Measurements from ENCODE around the gene CTNND2.
A peak's percentile ranks its signal among the peaks of the same experiment; 100 is the strongest.
"Not testable (repeated sequence)": the region's sequence is repeated elsewhere in the genome, so short reads cannot be mapped to it uniquely, and the experiment has no call there.

Gene CTNND2

DNA sequence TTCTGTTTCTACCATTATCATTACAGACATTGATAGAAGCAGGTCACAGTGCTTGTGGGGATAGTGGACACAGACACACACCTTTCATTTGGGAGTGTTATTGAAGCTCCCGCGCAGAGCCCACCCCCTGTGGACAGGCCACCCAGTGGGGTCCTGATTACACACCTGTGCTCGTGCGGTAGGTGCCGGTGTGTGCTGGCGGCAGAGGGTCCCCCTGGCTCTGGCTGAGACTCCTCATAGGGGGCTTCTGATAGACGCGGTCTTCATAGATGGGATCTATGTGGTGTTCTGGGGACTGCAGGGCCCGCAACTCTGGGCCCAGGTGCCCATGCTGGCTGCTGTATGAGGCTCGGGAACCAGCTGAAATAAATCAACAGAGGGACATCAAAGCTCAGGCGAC lies 539.7 kb downstream of the CTNND2 start:
- intact Hi-C loops (cut with DNase I): no loop called here
- DNase-seq: peak in 1 of 10 donors; percentile 58

DNA sequence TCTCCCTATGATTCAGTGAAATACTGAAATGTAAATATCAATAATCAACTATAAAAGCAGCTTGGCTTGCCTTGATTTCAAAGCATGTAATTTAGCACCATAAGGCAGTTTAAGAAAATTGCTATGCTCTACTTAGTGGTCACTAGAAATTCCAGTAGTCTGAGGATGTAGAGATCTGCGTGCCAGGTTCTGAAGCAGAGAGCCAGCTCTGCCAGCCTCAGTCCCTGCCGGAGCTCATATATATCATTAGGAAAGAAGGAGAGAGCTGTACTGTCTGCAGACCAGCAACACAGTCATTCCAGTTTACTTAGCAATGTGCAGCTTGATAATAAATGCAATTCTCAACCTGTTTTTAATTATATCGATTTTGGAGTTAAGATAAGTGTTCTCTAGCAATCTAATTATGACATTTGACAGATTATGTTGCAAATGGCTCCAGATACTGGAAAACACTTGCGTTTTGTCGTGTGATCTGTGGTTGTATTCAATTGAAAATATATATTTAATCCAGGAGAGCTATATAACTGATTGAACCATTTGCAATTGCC lies 540.5 kb downstream of the CTNND2 start:
- DNase-seq: no peak
- intact Hi-C loops (cut with DNase I): no loop called here

DNA sequence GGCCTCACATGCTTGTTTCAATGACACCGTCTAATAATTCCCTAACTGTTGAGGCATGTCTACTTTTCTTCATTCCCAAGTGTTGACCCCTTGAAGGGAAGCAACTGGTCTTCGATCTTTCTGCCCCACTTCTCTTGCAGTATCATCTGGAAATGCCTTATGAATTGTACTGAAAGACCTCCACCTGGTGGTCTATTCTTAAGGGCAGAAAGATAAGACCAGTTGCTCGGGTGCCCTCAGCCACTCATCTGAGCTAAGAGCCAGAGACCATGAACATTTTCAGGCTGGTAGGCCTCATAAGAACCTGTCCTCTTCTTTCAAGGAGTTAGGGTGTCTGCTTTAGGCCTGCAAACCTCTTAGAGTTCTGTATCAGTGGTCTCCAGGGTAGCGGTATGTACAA lies 542.5 kb downstream of the CTNND2 start:
- no peak for DNase-seq

DNA sequence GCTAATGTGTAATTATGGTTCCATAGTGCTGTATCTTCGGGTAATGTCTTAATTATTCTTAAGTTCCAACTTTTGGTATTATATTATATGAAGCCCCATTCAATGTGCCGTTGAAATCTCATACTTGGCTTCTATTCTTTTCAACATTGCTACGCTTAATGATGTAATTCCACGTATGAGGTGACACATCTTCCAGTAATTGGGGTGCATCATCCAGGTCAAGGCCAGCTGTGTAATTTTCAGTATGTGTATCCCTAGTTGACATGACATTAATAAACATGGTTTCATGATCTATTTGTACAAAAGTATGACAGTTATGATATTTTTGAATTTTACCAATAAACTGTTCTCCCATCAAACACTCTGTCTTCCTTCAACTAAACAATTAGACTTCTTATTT lies 546.3 kb downstream of the CTNND2 start:
- intact Hi-C loops (cut with DNase I): no loop called here

More for the DNA sequence above, 542.5 kb downstream of the CTNND2 start:
- intact Hi-C loops (cut with DNase I): no loop called here

DNA sequence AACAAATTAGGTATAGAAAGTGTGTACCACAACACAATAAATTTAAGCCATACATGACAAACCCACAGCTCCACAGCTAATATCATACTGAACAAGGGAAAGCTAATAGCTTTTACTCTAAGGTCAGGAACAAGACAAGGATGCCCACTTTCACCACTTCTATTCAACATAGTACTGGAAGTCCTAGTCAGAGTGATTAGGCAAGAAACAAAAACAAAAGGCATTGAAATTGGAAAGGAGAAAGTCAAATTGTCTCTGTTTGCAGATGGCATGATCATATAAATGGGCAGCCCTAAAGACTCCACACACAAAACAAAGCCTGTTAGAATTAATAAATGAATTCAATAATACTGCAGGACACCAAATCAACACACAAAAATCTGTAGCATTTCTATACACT lies 548.8 kb downstream of the CTNND2 start:
- intact Hi-C loops (cut with DNase I): no loop called here
- no peak for DNase-seq

More for the DNA sequence above, 546.3 kb downstream of the CTNND2 start:
- no peak for DNase-seq

DNA sequence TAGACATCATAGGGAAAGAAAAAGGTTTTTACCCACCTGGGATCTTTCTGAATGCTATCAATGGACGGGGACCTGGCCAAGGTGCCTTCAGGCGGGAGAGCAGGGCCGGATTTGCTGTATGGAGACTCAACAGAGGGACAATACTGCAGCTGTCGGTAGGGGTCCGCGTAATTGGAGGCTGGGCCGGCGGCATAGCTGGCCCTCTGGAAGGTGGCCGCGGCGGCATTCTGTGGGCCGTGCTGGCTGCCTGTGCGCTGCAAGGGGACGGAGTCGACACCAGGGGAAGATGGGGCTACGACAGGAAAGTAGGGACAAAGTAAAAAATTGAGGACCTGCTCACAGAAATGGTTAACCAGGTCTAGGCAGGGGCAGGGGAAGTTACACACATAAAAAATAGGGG lies 557.9 kb downstream of the CTNND2 start:
- DNase-seq: peak in 1 of 10 donors; percentile 74
- intact Hi-C loops (cut with DNase I): no loop called here

DNA sequence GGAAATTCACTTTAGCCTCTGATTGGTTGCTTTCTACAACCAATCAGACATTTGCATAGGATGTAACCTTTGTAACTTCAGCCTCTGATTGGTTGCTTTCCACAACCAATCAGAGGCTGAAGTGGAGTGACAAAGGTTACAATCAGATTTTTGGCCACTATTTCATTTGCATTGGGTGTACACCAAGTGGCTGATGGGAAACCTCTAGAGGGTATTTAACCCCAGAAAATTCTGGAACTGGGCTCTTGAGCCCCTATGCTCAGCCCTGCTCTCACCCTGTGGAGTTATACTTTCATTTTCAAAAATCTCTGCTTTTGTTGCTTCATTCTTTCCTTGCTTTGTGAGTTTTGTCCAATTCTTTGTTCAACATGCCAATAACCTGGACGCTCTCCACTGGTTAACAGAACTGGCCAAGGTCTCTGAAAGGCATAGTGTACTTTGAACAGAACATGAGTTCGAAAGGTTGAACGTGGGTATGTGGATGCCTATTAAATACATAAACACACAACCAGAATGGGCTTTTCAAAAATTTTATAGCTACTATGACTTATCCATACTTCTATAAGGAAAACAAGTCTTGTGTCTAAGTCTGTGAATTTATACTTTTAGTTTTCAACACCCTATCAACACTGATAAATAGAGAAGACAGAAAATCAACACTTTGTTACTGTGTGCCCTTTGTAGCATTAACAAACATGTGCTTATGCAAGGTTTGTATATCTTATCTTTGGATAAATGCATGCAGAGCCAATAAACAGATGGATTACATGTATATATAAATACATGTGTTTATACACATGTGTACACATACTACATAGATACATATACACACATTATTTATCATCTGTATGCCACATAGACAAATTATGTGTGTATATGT lies 568.1 kb downstream of the CTNND2 start:
- intact Hi-C loops (cut with DNase I): no loop called here
- DNase-seq: no peak

DNA sequence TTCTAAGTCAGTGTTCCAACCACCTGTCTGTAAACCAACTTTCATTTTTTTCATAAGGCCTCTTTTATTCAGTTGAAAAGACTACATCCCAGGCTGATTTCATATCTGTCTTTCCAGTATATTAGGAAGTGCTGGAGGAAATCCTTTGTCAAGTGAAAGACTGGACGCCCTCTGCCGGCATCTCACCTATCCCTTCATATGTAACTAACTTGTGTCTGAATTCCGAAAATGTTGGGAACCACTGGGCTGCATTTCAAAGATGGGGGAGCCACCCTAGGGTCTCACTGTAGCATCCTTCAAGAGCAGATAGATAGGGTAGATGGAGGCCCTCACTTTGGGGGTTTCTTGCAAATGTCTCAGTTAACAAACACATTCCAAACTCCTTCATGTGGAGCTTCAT lies 569.8 kb downstream of the CTNND2 start:
- DNase-seq: no peak

DNA sequence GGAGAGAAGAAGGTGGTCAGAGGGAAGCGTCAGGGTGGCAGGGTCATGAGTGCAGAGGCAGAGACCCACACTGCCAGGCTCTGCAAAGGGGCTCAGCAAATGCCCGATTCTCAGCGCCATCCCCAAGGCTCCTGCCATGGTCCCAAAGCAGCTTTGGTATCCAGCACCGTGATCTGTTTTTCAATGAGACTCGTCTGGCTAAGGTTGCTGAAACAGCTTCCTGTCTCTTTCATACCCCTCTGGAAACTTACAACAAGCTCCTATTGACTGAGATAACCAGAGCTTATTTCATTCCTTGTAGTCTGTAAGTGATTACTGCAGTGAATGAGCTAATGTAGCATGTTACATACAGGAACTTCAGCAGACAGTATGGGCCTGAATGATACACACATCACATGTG lies 574.6 kb downstream of the CTNND2 start:
- intact Hi-C loops (cut with DNase I): no loop called here
- no peak for DNase-seq

More for the DNA sequence above, 569.8 kb downstream of the CTNND2 start:
- intact Hi-C loops (cut with DNase I): no loop called here

DNA sequence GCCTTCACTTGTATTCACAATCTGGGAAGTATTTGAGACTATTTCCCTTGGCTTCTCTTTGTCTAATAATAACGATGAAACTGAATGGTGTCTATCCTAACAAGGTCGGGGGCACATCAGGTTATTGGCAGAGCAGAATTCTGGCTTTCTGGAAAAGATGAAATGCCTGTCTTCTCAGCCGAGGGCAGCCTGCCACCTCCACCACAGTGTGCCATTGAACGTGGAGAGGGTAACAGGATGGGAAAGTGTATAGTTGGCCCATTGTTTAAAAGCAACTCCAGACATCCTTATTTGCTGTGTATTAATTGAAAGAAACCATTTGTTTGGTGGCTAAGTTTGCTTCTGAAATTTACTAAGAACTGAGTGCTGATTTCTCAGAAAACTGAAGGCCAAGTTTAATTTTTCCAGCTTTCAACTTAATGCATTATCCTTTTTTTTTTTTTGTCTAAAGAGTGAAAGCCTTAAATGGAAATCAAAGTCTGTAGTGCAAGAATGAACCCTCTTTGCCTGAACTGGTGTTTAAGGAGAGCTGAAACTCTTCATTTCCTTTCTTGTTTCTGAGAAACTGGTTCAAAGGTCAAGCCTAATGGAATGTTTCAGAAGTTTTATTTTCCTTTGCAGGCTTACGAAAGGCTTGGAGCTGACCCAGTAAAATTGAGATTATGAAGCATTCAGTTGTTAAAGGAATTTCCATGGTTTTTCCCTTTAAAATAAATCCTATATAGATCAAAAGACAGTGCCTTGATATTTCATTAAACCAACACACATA lies 579.5 kb downstream of the CTNND2 start:
- intact Hi-C loops (cut with DNase I): no loop called here
- DNase-seq: peak in 4 of 10 donors; percentile 28 to 89 (median 66)

DNA sequence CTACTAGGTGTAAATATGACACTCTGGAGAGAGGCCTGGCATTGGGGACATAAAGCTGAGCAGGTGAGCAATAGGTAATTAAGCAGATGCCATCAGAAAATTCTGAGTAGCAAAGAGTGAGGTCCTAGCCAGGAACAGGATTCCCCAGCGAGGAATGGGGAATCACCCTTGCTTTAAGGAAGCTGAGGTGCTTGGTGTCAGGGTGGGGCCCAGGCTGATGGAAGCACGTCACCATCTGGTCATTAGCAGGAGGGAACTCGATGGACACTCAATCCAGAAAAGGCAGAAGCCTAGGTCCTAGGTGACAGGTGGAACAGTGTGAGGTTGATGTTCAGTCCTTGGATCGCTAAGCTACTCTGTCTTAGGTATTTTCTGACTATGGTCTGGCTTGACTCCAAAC lies 580.5 kb downstream of the CTNND2 start:
- DNase-seq: no peak
- intact Hi-C loops (cut with DNase I): no loop called here

DNA sequence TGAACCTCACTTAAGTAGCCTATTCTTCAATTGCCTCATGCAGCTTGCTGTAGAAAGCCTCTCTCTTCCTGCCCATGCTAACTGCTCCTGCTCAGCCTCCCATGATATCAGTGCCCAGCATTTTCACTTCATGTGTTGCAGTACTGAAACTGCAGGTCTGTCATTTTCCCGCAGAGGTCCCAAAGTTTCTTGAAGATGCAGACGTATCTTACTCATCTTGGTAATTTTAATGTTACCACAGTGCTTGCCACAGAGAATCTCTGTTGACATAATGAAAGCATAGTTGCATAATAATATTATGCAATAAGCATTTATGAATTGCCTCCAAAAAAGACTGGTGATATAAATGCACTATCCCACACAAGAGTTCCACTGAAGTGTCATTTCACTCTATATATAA lies 582.1 kb downstream of the CTNND2 start:
- intact Hi-C loops (cut with DNase I): no loop called here
- no peak for DNase-seq

DNA sequence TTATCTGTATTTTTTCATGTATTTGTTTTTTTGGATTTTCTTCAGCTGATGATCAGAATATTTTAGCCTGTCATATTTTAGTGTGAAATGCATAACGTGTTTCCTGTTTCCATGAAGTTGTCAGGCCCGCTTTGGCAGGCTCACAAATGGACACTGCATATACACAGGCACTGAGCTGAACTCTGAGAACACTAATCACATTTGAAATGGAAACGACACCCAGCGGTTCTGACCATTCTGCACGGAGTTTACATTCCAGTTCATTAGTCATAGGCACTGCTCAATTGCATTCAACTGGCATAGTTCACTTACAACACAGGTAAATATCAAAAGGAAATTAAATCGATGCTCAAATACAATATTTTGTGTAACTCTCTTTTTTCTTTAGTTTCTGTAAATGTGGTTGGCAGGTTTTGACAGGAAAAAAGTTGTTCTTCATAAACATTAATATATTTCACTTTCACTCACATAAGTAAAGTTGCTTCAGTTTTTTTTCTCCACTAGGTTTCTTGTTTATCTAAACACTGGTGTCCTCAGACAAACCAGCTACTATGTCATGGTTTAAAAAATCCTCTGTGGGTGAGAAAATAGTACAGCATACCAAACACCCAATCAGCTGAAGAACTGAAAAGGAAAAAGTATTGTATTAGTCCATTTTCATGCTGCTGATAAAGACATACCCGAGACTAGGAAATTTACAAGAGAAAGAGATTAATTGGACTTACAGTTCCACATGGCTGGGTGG lies 584.2 kb downstream of the CTNND2 start:
- intact Hi-C loops (cut with DNase I): no loop called here
- no peak for DNase-seq

DNA sequence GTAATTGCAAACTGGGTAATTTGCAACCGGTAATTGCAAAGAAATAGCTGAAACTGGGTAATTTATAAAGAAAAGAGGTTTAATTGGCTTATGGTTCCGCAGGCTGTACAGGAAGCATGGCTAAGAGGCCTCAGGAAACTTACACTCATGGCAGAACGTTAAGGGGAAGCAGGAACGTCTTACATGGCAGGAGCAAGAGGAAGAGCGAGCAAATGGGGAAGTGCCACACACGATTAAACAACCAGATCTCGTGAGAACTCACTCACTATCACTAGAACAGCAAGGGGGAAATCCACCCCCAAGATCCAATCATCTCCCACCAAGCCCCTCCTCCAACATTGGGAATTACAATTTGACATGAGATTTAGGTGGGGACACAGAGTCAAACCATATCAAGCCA lies 590.6 kb downstream of the CTNND2 start:
- DNase-seq; intact Hi-C loops (cut with DNase I): not testable (repeated sequence)

DNA sequence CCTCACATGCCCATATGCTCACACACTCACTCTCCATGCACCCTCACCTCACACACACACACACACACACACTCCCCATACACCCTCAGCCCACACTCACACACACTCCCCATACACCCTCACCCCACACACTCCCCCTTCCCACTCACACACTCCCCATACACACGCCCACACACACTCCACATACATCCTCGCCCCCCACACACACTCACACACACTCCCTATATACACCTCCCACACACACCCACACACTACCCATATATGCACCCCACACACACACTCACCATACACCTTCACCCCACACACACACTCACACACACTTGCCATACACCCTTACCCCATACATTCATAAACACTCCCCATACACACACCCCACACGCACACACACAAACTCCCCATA lies 592.5 kb downstream of the CTNND2 start:
- intact Hi-C loops (cut with DNase I): no loop called here
- DNase-seq: no peak

DNA sequence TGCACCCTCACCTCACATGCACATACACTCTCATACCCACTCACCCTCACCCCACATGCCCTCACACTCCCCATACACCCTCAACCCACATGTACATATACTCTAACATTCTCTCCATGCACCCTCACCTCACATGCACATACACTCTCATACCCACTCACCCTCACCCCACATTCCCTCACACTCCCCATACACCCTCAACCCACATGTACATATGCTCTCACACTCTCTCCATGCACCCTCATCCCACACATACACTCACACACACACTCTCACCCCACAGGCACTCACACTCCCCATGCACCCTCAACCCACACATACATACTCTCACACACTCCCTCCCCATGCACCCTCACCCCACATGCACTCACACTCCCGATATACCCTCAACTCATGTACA lies 593.0 kb downstream of the CTNND2 start:
- DNase-seq: no peak
- intact Hi-C loops (cut with DNase I): no loop called here

DNA sequence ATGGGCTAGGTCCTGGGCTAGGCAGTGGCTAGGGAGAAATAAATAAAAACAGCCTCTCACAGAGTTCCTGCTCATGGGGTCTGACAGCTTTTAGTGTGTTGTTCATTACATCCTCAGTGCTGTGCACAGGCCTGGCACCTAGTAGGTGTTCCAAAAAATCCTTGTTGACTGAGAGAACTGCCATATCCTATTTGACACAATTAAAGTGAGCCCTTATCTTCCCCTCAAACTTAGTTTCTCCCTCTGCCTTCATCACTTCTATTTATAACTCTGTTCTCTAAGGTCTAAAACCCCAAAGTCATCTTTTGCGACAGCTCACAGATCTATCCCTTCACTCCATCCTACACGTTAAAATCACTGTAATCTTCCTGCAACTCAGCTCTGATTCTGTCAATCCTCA lies 594.1 kb downstream of the CTNND2 start:
- DNase-seq: no peak
- intact Hi-C loops (cut with DNase I): no loop called here

DNA sequence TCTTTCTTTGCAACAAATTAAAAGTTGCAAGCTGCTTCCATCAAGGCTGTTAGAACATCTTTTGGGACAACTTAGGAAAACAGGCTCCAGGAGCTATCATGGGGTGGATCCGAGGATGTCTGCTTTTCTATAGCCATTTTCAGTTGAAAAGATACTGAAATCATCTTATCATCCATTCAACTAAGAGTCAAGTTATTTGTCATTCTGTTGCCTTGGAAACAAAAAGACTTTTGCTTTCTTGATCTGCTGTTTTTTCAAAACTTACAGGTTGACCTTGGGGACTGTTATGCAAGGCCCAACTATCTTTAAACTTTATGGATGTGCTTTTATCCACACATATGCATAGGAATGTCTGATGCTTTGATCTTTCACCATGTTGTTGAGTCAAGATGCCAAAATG lies 597.9 kb downstream of the CTNND2 start:
- intact Hi-C loops (cut with DNase I): no loop called here
- DNase-seq: no peak

DNA sequence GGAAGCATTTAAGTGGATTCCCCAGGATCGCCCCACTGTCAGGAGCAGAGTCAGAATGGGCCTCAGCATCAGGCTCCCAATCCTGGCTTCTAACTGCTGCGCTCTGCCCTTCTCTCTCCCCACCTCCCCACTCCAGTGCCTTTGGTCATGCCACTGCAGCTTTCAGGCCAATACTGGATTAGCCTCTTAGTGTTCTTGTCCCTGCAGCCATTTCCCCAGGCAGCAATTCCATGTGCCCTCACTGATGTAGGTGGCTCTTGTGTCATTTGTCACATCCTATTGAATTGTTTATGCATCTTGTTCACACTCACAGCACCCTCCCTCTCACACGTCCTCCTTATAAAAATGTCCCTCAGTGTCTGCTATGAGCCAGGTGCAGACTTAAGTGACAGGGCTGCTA lies 599.0 kb downstream of the CTNND2 start:
- intact Hi-C loops (cut with DNase I): no loop called here
- no peak for DNase-seq

DNA sequence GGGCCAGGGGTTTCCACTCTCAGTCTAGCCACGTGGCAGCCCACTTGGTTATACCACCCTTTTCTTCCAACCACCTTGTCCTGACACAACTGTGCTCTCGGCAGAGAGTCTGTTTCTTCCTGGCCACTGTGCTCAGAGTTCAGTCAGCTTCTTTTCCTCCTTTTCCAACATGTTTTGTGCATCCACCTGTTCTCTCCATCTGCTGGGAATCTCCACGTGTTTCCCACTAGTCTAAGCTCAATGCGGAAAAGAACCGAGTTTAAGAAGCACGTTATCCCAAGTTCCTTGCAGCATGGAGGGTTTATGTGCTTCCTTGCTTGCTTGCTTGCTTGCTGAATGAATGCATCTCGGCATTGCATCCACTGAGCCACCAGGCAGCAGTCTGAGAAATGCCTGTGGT lies 599.6 kb downstream of the CTNND2 start:
- intact Hi-C loops (cut with DNase I): no loop called here
- DNase-seq: no peak

DNA sequence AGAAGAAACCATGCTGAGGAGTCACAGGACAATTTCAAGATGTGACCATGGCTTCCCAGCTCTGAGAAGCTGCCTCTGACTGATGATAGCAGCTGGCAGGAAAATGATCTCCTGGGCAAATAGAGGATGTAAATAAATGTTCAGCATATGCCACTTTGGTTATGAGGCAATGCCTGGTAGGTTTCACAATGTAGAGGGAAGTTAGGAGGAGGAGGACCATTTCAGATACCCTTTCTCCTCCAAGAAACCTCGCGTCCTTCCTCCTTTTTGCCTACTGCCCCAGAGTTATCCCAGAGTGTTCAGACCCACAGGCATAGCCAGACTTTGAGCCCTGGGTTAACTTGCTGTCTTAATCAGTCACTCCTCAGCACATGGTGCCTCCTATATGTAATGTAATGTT lies 601.6 kb downstream of the CTNND2 start:
- intact Hi-C loops (cut with DNase I): no loop called here
- DNase-seq: no peak
